Measurements from ENCODE around the gene B3GALT4. TPM values are rescaled to one million over a fixed set of nuclear protein-coding genes. Genes with fewer than 3 reads are reported as not detected.
A peak's percentile ranks its signal among the peaks of the same experiment; 100 is the strongest.

B3GALT4 gene
- total and polyA plus RNA-seq, 2 experiments from 2014 or later = 2.6 to 2.7 TPM

GRCh38 chr6:33314943-33315792 is 38.2 kb downstream of the B3GALT4 start:
- H3K9me3 ChIP-seq (ENCODE audit: low read depth) = no peaks in the 10 kb centered on the region
- H3K4me1 ChIP-seq (ENCODE audit: insufficient read depth) = peaks cover 20% of the 10 kb centered on the region
- H3K27ac ChIP-seq = peak overlapping the region; percentile 90
- TF ChIP-seq EZH2 (IDR thresholded peaks at IDR 0.05; ENCODE audit: insufficient read depth, poor library complexity, severe bottlenecking) (no peak), EZH2phosphoT487 (IDR thresholded peaks at IDR 0.05; ENCODE audit: insufficient read depth, low read depth) (no peak)
- H3K27me3 ChIP-seq (replicated peaks; ENCODE audit: insufficient read depth) = no peaks in the 10 kb centered on the region
- in situ Hi-C loops (cut with MboI) = no loop called here
- peak; percentile 50 for DNase-seq
- peak overlapping the region; percentile 91 for H3K9ac ChIP-seq
- H3K4me2 ChIP-seq (ENCODE audit: unreplicated experiment) = peak overlapping the region; percentile 93
- H3K4me3 ChIP-seq = peak overlapping the region; percentile 94
- peak overlapping the region; percentile 41; the same call in 1 of the 2 replicates for H2AFZ ChIP-seq
- H4K20me1 ChIP-seq (ENCODE audit: insufficient read depth) = no peaks in the 10 kb centered on the region
- peaks cover 15% of the 10 kb centered on the region for H3F3A ChIP-seq (ENCODE audit: insufficient read depth)
- H3K79me2 ChIP-seq (ENCODE audit: insufficient read depth) = peaks cover 61% of the 10 kb centered on the region
- WGBS, 2 experiments (ENCODE audit: low coverage in 1 of 2, low lambda C conversion rate in 2 of 2, missing lambda C conversion rate in 2 of 2) = 64 to 68% methylated on average over 43 to 47 of the region's 47 CpGs
- H3K9me2 ChIP-seq (ENCODE audit: insufficient read depth) = no peaks in the 10 kb centered on the region
- peaks cover 13% of the 10 kb centered on the region; the same call in 1 of the 2 replicates for H3K36me3 ChIP-seq (ENCODE audit: low read depth)

GRCh38 chr6:33315793-33316602 is 39.1 kb downstream of the B3GALT4 start:
- peaks cover 61% of the 10 kb centered on the region for H3K79me2 ChIP-seq (ENCODE audit: insufficient read depth)
- H3K4me2 ChIP-seq (ENCODE audit: unreplicated experiment) = no peak overlapping the region
- no peak for DNase-seq
- TF ChIP-seq EZH2 (IDR thresholded peaks at IDR 0.05; ENCODE audit: insufficient read depth, poor library complexity, severe bottlenecking) = no peak
- TF ChIP-seq EZH2phosphoT487 (IDR thresholded peaks at IDR 0.05; ENCODE audit: insufficient read depth, low read depth) = no peak
- H3F3A ChIP-seq (ENCODE audit: insufficient read depth) = peaks cover 23% of the 10 kb centered on the region
- H3K27ac ChIP-seq = no peak overlapping the region
- in situ Hi-C loops (cut with MboI) = no loop called here
- H3K36me3 ChIP-seq (ENCODE audit: low read depth) = peaks cover 13% of the 10 kb centered on the region; the same call in 1 of the 2 replicates
- H3K27me3 ChIP-seq (replicated peaks; ENCODE audit: insufficient read depth) = no peaks in the 10 kb centered on the region
- H3K4me3 ChIP-seq = no peak overlapping the region
- no peak overlapping the region for H3K9ac ChIP-seq
- no peaks in the 10 kb centered on the region for H3K9me2 ChIP-seq (ENCODE audit: insufficient read depth)
- no peak overlapping the region for H2AFZ ChIP-seq
- H4K20me1 ChIP-seq (ENCODE audit: insufficient read depth) = no peaks in the 10 kb centered on the region
- H3K4me1 ChIP-seq (ENCODE audit: insufficient read depth) = peaks cover 27% of the 10 kb centered on the region
- no peaks in the 10 kb centered on the region for H3K9me3 ChIP-seq (ENCODE audit: low read depth)
- 78 to 79% methylated on average over 16 to 17 of the region's 17 CpGs for WGBS, 2 experiments (ENCODE audit: low coverage in 1 of 2, low lambda C conversion rate in 2 of 2, missing lambda C conversion rate in 2 of 2)

GRCh38 chr6:33316603-33317418 is 39.9 kb downstream of the B3GALT4 start:
- Histone ChIP-seq H3K4me3 (peak overlapping the region; percentile 60), H2AFZ (no peak overlapping the region), H3K9me2 (ENCODE audit: insufficient read depth) (no peaks in the 10 kb centered on the region), H3K27me3 (replicated peaks; ENCODE audit: insufficient read depth) (no peaks in the 10 kb centered on the region), H3K27ac (no peak overlapping the region), H3K9ac (no peak overlapping the region), H3K9me3 (ENCODE audit: low read depth) (no peaks in the 10 kb centered on the region), H3K4me2 (ENCODE audit: unreplicated experiment) (peak overlapping the region; percentile 69), H4K20me1 (ENCODE audit: insufficient read depth) (no peaks in the 10 kb centered on the region), H3K4me1 (ENCODE audit: insufficient read depth) (peaks cover 32% of the 10 kb centered on the region), H3K36me3 (ENCODE audit: low read depth) (peaks cover 13% of the 10 kb centered on the region; the same call in 1 of the 2 replicates), H3K79me2 (ENCODE audit: insufficient read depth) (peaks cover 61% of the 10 kb centered on the region), H3F3A (ENCODE audit: insufficient read depth) (peaks cover 28% of the 10 kb centered on the region)
- TF ChIP-seq EZH2phosphoT487 (IDR thresholded peaks at IDR 0.05; ENCODE audit: insufficient read depth, low read depth) (no peak), EZH2 (IDR thresholded peaks at IDR 0.05; ENCODE audit: insufficient read depth, poor library complexity, severe bottlenecking) (no peak)
- DNase-seq = no peak
- in situ Hi-C loops (cut with MboI) = no loop called here
- 69 to 74% methylated on average over 18 to 19 of the region's 19 CpGs for WGBS, 2 experiments (ENCODE audit: low coverage in 1 of 2, low lambda C conversion rate in 2 of 2, missing lambda C conversion rate in 2 of 2)

- no peak overlapping the region for H2AFZ ChIP-seq
- no peak overlapping the region; the same call in 1 of the 2 replicates for H3K27ac ChIP-seq
- in situ Hi-C loops (cut with MboI) = no loop called here
- H3K27me3 ChIP-seq (replicated peaks; ENCODE audit: insufficient read depth) = no peaks in the 10 kb centered on the region
- peaks cover 13% of the 10 kb centered on the region; the same call in 1 of the 2 replicates for H3K36me3 ChIP-seq (ENCODE audit: low read depth)
- peak overlapping the region; percentile 78 for H3K4me3 ChIP-seq
- TF ChIP-seq EZH2phosphoT487 (IDR thresholded peaks at IDR 0.05; ENCODE audit: insufficient read depth, low read depth) = no peak
- TF ChIP-seq EZH2 (IDR thresholded peaks at IDR 0.05; ENCODE audit: insufficient read depth, poor library complexity, severe bottlenecking) = no peak
- peaks cover 61% of the 10 kb centered on the region for H3K79me2 ChIP-seq (ENCODE audit: insufficient read depth)
- no peak for DNase-seq
- H3F3A ChIP-seq (ENCODE audit: insufficient read depth) = peaks cover 28% of the 10 kb centered on the region
- H3K9me2 ChIP-seq (ENCODE audit: insufficient read depth) = no peaks in the 10 kb centered on the region
- H4K20me1 ChIP-seq (ENCODE audit: insufficient read depth) = no peaks in the 10 kb centered on the region
- H3K4me2 ChIP-seq (ENCODE audit: unreplicated experiment) = peak overlapping the region; percentile 69
- H3K4me1 ChIP-seq (ENCODE audit: insufficient read depth) = peaks cover 32% of the 10 kb centered on the region
- 3 to 10% methylated on average over 2 to 27 of the region's 27 CpGs for WGBS, 2 experiments (ENCODE audit: low coverage in 1 of 2, low lambda C conversion rate in 2 of 2, missing lambda C conversion rate in 2 of 2)
- H3K9ac ChIP-seq = peak overlapping the region; percentile 80
- H3K9me3 ChIP-seq (ENCODE audit: low read depth) = no peaks in the 10 kb centered on the region
Observed at GRCh38 chr6:33317419-33317668, 40.4 kb downstream of the B3GALT4 start.

All from GM23248 (cell line).